AG08396 (cell line): ENCODE data around the gene SLCO4A1.

ENCODE experiments used
- DNase-seq: peaks from one replicate; pipeline ENCODE4 v3.0.0; 2012; ENCODE audit warnings: low spot score, mixed read lengths

The SLCO4A1 gene

GRCh38 chr20:62638055-62638570, 4.2 kb upstream of the SLCO4A1 start:
- no peak for DNase-seq

DNA sequence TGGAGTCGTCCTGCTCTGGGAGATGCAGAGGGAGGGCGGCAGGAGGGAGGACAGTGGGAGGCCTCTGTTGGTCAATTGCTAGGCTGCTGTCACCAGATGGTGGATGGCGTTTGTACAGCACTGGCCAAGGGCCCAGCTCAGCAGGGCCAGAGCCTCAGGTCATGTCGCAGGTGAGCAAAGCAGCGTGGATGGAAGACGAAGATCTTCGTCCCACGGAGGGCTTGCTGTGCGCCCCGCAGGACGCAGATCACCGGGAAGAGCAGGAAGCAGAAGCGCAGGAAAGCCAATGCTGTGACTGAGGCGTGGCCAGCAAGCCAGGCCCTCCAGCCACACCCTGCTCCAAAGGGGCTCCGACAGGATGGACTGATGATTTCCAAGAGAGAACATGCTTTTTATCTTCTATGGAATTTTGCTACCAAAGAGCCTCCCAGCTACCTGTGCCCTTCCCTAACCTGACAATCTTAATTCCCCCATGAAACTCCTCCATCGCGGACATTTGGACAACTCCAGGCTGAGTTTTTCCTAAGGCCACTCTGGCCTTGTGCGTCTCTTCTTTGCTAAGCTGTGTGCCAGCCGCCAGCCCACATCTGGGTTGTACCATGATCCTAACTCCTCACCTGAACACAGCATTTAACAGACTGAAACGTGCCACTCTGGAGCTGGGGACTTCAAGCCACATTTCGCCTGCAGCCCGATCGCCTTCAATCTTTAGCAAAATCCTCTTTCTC, 3.5 kb upstream of the SLCO4A1 start:
- no peak for DNase-seq

- no peak for DNase-seq
Observed at GRCh38 chr20:62639765-62640164, 2.5 kb upstream of the SLCO4A1 start.

- DNase-seq, result no peak
Observed at GRCh38 chr20:62640870-62641269, 1.4 kb upstream of the SLCO4A1 start.

GRCh38 chr20:62641321-62642050, 817 bp upstream of the SLCO4A1 start:
- DNase-seq, result no peak

DNA sequence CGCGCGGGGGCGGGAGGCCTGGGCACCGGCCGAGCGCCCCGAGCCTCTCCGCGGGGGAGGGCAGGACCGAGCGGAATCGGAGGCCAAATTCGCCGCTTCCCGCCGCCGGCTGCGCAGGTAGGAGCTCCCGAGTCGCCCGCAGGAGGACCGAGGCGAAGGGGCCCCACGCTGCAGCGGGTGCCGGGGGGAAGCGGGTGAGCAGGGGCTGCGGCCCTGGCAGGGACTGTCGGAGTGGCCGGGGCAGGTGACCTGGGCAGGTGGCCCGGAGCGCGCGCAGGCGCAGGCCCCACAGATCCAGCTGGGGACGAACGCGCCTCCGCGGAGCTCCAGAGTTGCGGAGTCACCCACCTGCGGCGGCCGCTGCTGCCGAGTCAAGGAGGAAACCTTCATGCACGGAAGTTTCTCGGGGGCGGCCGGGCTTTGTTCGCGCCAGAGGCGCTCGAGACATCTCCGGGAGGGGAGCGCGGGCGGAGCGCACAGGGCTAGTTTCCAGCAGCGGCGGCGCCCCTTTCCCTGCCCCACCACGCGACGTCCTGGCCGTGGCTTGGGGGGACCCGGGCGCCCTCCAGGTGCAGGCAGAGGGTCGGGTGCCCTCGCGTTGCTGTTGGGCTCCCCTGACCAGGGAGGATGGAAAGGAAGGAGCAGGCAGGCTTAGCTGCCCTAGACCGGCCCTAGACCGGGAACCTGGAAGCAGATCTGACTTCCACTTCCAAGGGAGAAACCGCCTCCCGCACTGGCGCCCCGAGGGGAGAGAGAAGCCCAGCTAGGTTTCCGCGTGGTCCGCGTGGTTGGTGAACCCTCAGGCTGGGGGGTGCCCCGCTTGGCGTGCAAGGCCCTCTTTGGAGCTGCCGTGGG, 590 bp downstream of the SLCO4A1 start:
- no peak for DNase-seq

DNA sequence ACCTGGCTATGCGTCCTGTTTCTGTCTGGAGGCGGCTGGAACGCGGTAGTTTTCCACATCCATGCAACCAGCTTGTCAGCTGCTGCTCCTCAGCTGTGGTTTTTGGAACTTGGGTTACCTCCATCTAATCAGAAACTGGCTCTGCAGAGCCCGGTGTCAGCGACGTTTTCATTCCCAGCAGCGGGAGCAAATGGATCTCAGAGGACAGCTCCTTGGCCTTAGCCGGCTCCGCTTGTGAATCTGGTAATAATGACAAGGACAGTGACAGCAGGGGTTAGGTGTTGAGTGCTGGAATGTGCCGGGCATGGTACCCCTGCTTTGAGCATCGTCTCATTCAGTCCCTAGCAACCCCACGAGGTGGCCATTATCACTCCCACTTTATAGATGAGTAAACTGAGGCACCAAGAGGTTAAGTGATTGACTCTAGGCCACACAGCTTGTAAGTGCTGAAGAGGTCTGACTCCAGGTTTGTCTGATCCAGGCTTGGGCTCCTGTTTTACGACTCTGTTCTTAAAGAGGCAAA, 1.3 kb downstream of the SLCO4A1 start:
- no peak for DNase-seq

DNA sequence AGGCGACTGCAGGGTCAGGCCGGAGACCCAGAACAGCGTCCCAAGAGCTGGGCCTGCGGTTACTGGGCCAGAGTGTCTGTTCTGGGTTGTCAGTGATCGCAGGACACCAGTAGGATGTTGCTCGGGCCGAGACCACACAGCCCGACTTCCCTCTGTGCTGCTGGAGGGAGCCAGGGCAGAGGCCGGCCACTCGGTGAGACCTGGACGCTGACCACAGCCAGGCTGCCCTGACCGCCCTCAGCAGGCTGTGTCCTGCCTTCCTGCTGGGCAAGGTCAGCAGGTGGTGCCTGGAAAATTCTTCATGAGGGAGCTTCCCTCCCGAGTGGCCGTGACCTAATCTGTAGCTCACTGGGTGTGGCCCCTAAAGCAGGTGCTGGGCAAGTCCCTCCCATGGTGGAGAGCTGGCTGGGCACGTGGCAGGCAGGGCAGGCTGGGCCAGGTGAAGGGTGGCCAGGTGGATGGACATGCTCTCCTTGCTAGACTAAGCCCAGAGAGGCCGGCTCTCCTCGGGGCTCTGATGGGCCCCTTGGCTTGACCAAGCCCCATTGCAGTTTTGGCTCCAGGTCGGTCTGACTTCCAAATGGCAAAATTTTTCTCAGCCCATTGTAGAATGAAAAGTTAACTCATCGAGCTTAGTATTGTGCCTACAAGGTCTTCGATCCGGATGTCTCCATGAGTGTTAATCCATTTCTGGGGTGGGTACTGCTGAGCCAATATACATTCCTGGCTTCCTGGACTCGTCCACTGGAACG, 1.9 kb downstream of the SLCO4A1 start:
- no peak for DNase-seq

- DNase-seq, result no peak
Observed at GRCh38 chr20:62644802-62645496, 2.6 kb downstream of the SLCO4A1 start.

GRCh38 chr20:62645613-62646012, 3.3 kb downstream of the SLCO4A1 start:
- DNase-seq, result no peak

DNA sequence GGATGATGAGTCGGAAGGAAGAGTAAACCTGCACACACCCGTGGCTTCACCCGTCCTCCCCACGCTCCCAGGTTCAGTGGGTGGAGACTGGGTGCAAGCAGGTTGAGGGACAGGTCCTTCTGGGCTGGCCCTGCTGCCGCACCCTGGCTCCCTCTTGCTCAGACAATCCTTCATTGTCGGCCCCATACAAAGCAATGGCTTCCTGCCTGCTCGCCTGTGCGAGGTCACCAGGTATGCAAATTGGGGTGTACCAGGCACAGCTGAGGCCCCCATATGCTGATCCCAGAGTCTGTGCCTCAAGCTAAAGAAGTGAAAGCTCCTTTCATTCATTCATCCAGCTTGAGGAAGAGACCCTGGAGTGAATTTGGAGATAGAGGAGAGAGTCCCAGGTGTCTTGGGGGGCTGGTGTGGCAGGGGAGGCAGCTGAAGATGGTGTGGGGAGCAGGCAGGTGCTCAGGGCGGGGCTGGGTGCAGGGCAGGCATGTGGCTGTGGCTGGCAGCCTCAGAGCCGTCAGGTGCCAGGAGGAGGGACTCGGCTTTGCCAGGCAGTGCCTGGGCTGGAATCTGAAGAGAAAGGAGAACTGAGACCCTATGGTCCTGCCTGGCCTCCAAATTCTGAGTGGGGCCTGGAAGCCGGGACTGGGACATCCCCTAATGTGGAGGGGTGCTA, 4.7 kb downstream of the SLCO4A1 start:
- DNase-seq, result no peak

DNA sequence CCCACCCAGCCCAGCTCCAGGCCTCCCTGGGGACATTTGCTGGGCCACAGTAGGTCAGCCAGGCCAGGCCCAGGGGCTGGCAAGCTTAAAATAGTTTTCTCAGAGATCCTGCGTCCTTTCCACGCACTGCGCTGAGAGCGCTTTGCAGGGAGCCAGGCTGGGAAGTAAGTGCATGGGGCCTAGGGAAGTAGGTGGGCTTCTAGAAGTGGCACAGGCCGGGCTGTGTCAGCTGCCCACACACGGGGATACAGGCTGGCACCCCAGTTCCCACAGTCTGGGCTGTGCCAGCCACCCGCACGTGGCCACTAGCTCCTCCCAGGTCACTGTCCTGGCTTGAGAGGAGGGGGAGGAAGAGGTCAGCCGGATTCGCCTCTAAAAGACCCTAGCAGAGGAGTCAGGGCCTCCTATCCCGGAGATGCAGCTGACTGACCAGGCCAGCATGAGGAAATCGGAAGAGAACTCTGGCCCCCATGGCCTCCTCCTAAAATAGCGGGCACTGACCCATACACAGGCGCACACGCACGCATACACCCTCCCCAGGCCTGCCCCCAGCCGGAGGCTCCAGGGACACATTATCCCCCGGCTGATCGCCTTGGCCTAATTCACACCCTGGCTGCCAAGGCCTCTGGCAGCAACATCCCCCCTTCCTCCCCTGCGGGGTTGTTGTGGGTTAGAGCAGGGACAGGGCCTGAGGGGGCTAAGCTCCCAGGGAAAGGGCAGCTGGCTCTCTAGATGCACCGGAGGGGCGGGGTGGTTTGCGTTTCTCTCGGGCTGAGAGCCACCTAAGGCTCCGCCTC, 5.4 kb downstream of the SLCO4A1 start:
- DNase-seq, result no peak

DNA sequence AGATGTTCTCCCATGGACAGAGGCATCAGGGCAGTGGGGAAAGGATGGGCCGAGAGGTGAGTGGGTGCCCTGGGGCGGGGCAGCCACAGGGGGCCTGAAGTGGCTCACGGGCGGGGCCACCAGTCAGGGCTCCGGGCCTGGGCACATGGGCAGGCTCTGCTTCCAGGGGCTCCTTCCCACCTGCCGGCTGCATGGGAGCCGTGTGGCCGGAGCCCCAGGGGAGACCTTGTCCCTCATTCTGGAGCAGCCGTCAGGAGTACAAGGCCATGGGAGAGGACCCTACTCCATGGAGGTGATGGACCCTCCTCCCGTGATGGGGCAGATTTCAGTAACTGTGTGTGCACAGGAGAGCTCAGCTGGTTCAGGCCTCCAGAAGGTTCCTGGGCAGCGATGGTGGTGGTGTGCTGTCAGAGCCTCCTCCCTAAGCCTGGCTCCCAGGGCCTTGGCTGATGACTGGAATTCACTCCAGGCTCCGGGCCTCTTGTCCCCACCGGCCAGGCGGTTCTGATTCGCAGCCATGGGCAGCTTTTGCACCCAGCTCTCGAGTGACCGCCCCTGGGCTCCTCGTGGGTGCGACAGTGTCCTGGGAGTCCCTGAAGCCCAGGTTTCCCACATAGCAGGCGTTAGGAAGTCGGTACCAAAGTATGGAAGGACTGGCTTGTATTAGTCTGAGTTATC, 6.2 kb downstream of the SLCO4A1 start:
- DNase-seq, result no peak

DNA sequence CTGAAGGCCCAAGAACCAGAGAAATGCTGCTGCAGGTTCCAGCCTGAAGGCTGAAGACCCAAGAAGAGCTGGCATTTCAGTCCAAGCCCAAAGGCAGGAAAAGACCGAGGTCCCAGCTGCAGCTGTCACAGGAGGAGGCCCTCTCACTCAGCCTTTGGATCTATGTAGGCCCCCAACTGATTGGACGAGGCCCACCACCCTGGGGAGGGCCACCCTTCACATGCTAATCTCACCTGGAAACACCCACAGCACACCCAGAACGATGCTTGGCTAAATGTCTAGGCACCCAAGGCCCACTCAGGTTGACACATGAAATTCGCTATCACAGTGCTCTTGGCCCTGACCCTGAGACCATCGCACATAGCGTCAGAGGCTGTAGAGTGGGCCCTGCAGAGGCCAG, 6.8 kb downstream of the SLCO4A1 start:
- DNase-seq, result no peak

- DNase-seq, result no peak
Observed at GRCh38 chr20:62650551-62651284, 8.4 kb downstream of the SLCO4A1 start.

DNA sequence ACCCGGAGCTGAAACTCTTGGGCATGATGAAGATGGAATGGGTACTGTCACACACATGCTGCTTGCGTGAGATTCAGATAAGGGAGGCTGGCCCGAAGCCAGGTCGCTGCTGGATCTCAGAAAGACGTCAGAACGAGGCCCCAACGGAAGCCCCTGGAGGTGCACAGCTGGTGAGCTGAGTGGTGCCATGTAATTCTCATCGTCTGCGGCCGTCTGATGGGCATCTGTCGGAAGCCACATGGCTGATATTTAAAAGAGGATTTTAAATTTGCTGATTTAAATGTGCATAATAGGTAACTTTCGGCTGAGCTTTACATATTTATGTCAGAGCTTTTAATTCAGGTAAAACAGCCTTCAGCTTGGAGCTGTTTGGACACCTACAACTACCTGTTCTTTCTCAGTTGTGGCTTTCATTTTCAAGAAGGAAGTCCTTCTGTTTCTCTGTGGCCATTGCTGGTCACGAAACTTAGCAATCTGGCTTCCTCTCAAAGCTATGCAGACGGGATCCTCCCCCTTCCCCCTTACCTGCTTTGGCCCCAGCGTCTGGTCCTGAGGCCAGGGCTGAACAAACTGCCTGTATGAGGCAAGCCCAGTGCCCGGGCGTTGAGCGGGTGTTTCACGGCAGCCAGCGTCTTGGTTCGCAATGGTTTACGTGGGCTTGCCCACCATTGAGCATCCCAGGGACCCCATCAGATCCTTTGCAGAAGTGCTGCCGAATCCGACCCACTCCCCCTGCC, 9.2 kb downstream of the SLCO4A1 start:
- no peak for DNase-seq
